ENCODE results near the gene FANCG. TPM values are rescaled to one million over a fixed set of nuclear protein-coding genes. Genes with fewer than 3 reads are reported as not detected.

The FANCG gene
- total RNA-seq, 1 donor from 2014 or later: 52.2 TPM

DNA sequence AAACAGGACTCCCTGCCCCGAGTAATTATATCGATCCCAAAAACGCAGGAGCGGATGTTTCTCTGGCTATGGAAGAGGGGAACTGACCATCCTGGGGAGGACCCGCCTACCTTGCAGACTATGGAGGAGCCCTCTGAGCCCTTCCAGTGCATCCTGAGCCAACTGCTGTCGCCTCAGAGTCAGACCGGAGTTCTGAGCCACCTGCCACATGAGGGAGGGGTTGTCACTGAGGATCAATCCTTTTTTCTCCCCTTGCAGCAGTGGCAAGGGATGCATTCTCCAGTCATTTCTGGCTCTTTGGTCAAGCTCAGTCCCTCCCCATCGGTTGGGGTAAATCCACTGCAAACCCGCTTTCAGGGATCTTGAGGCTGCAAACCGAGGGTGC is 709 bp downstream of the FANCG start:
- Mint-ChIP-seq H3K36me3 (peaks cover 1% of the 10 kb centered on the region), H3K4me1 (peaks cover 20% of the 10 kb centered on the region), H3K9me3 (no peaks in the 10 kb centered on the region), H3K27ac (peak overlapping the region; percentile 98), H3K4me3 (peak overlapping the region; percentile 93), H3K27me3 (ENCODE audit: low read depth) (no peaks in the 10 kb centered on the region)
- TF ChIP-seq, protein P1, sequence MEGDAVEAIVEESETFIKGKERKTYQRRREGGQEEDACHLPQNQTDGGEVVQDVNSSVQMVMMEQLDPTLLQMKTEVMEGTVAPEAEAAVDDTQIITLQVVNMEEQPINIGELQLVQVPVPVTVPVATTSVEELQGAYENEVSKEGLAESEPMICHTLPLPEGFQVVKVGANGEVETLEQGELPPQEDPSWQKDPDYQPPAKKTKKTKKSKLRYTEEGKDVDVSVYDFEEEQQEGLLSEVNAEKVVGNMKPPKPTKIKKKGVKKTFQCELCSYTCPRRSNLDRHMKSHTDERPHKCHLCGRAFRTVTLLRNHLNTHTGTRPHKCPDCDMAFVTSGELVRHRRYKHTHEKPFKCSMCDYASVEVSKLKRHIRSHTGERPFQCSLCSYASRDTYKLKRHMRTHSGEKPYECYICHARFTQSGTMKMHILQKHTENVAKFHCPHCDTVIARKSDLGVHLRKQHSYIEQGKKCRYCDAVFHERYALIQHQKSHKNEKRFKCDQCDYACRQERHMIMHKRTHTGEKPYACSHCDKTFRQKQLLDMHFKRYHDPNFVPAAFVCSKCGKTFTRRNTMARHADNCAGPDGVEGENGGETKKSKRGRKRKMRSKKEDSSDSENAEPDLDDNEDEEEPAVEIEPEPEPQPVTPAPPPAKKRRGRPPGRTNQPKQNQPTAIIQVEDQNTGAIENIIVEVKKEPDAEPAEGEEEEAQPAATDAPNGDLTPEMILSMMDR (IDR thresholded peaks at IDR 0.05; ENCODE audit: unreplicated experiment): no peak
- no peak for DNase-seq (ENCODE audit: low spot score in 2 of 2, unreplicated experiment in 2 of 2)

DNA sequence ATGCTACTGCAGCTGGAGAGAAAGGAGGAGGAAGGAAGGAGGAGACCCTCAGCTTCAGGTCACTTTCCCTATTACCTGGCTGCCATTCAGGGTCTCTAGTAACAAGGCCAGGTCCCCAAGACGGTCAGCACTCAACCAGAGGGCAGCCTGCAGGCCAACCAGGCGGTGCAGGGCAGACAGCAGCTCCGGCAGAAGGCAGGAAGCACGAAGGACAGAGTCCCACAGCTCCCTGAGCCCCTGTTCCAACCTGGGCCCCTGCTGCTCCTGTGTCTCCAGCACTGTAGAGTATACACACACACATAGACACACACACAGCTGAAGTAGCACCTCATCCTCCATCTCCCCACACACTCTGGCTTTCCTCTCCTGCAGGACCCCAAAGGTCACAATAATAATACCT is 1.7 kb downstream of the FANCG start:
- Mint-ChIP-seq H3K36me3 (peaks cover 7% of the 10 kb centered on the region), H3K9me3 (no peaks in the 10 kb centered on the region), H3K4me3 (peak overlapping the region; percentile 93), H3K27me3 (ENCODE audit: low read depth) (no peaks in the 10 kb centered on the region), H3K4me1 (peaks cover 21% of the 10 kb centered on the region), H3K27ac (no peak overlapping the region)
- TF ChIP-seq, protein P1 (IDR thresholded peaks at IDR 0.05; ENCODE audit: unreplicated experiment): no peak
- no peak for DNase-seq (ENCODE audit: low spot score in 2 of 2, unreplicated experiment in 2 of 2)

DNA sequence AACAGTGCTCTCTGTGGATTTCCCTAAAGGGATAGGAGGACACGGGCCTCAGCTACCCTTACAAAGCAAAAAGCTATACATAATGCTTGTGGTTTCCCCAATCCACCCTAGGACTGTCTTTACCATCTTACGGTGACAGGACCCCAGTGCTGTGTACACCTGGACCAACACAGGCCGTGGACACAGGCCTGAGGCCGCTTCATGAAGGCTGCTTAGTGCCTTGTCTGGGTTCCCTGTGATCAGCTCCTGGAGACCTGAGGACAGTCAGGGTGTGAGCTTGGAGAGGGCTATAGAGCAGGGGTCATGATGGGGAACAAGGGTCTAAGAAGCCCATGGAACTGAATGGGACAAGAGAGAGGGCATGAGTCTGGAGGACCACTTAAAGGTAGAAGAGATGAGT is 2.9 kb downstream of the FANCG start:
- TF ChIP-seq, protein P1 (IDR thresholded peaks at IDR 0.05; ENCODE audit: unreplicated experiment): no peak
- H3K36me3 Mint-ChIP-seq: peaks cover 7% of the 10 kb centered on the region
- H3K27ac Mint-ChIP-seq: no peak overlapping the region
- no peaks in the 10 kb centered on the region for H3K27me3 Mint-ChIP-seq (ENCODE audit: low read depth)
- DNase-seq (ENCODE audit: low spot score in 2 of 2, unreplicated experiment in 2 of 2): no peak
- H3K4me3 Mint-ChIP-seq: no peak overlapping the region
- no peaks in the 10 kb centered on the region for H3K9me3 Mint-ChIP-seq
- peaks cover 25% of the 10 kb centered on the region for H3K4me1 Mint-ChIP-seq

- Mint-ChIP-seq H3K27me3 (ENCODE audit: low read depth) (no peaks in the 10 kb centered on the region), H3K36me3 (peaks cover 7% of the 10 kb centered on the region)
Measured at GRCh38 chr9:35075358-35075757, 4.4 kb downstream of the FANCG start.

DNA sequence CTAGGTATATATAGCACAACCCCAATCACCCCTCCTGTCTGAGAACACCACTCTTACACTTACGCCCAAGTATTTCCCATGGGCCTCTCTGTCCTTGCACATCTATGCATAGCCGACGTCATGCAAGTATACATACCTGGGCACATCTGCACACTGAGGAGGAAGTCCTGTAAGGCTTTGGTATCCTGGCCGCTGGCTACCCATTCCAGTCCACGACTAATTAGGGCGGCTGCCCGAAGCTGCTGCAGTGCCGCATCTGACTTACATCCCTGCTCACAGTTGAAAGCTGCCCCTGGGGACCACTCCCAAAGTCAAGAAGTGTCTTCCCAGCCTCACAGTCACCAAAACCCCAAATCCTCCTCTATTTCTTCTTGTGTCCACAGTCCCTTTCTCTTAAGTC is 5.0 kb downstream of the FANCG start:
- Mint-ChIP-seq H3K4me1 (peaks cover 38% of the 10 kb centered on the region), H3K27me3 (ENCODE audit: low read depth) (no peaks in the 10 kb centered on the region), H3K4me3 (no peak overlapping the region), H3K9me3 (no peaks in the 10 kb centered on the region), H3K36me3 (peaks cover 7% of the 10 kb centered on the region), H3K27ac (no peak overlapping the region)
- DNase-seq (ENCODE audit: low spot score in 2 of 2, unreplicated experiment in 2 of 2): no peak
- TF ChIP-seq, protein P1 (IDR thresholded peaks at IDR 0.05; ENCODE audit: unreplicated experiment): no peak

More at GRCh38 chr9:35075358-35075757, 4.4 kb downstream of the FANCG start:
- H3K9me3 Mint-ChIP-seq: no peaks in the 10 kb centered on the region
- no peak overlapping the region for H3K27ac Mint-ChIP-seq
- TF ChIP-seq, protein P1 (IDR thresholded peaks at IDR 0.05; ENCODE audit: unreplicated experiment): no peak
- no peak overlapping the region for H3K4me3 Mint-ChIP-seq
- H3K4me1 Mint-ChIP-seq: peaks cover 37% of the 10 kb centered on the region
- DNase-seq (ENCODE audit: low spot score in 2 of 2, unreplicated experiment in 2 of 2): no peak

GRCh38 chr9:35074141-35074540 is 5.6 kb downstream of the FANCG start:
- Mint-ChIP-seq H3K27me3 (ENCODE audit: low read depth) (no peaks in the 10 kb centered on the region), H3K4me1 (peaks cover 43% of the 10 kb centered on the region), H3K9me3 (no peaks in the 10 kb centered on the region), H3K27ac (peak overlapping the region; percentile 67), H3K36me3 (peaks cover 7% of the 10 kb centered on the region), H3K4me3 (no peak overlapping the region)
- TF ChIP-seq, protein P1 (IDR thresholded peaks at IDR 0.05; ENCODE audit: unreplicated experiment): no peak
- no peak for DNase-seq (ENCODE audit: low spot score in 2 of 2, unreplicated experiment in 2 of 2)

Data from mesothelial cell of epicardium (in vitro differentiated cells).